K562 (cell line): ENCODE measurements around the gene CD151. TPM values are rescaled to one million over a fixed set of nuclear protein-coding genes. Genes with fewer than 3 reads are reported as not detected.

Experiments used
- ATAC-seq: fragments of 200-7000 bp; cut with Tn5 transposase; 3 replicates; pipeline ENCODE4 v1.9.1; 2020; ENCODE audit warnings: moderate library complexity
- BruUV-seq: library from RNA; stranded (reverse); fragments of 400-500 nt; replicated peaks from 2 replicates; lab custom pipeline; 2021; lab: Mats Ljungman, UMichigan
- CTCF ChIA-PET: fragments of 300-600 bp; formaldehyde crosslinking; extraction: SDS; loops from one replicate; lab custom pipeline; 2021; ENCODE audit warnings: low intra/inter-chr PET ratio; lab: Yijun Ruan, JAX
- POLR2A ChIA-PET: fragments of 300-600, 350-650 bp; sonication (Branson Sonifier 250); formaldehyde crosslinking; extraction: SDS; loops from one replicate; lab custom pipeline; 2021; ENCODE audit warnings: antibody characterized with exemption, inconsistent platforms; lab: Yijun Ruan, JAX
- DNase-seq, 4 experiments: peaks; one replicate each; pipeline versions ENCODE4 v3.0.0 to v3.0.0-alpha.2; 2011 to 2018; ENCODE audit warnings: low spot score in 3 of 4, mixed read lengths in 3 of 4; ENCODE audit errors: extremely low read depth in 1 of 4
- FAIRE-seq: peaks from 2 replicates; lab custom pipeline; 2011; peaks lifted over from hg19 to GRCh38; lab: Jason Lieb, UNC
- H2AFZ ChIP-seq: 2 replicates; pipeline ENCODE4 v1.6.0; 2011; ENCODE audit warnings: low read depth, low read length, control low read depth, inconsistent platforms
- H3K27ac ChIP-seq: fragments of 200-600 bp; 3 replicates; pipeline ENCODE4 v1.8.0; 2011; ENCODE audit warnings: low read depth, mild to moderate bottlenecking, control low read depth, inconsistent platforms, low read length, moderate library complexity, mixed read lengths; ENCODE audit errors: extremely low read depth
- H3K27me3 ChIP-seq, 2 experiments: fragments of 300-600 bp in 1 of 2; 2 replicates in 1 of 2; 3 replicates in 1 of 2; pipeline versions ENCODE4 v1.6.0 to v1.8.0; 2011; ENCODE audit warnings: inconsistent platforms in 2 of 2, low read length in 2 of 2, mild to moderate bottlenecking in 1 of 2, mixed read lengths in 1 of 2, moderate library complexity in 1 of 2; ENCODE audit not compliant: control insufficient read depth in 2 of 2, insufficient read depth in 2 of 2
- H3K36me3 ChIP-seq: fragments of 300-600 bp; 3 replicates; pipeline ENCODE4 v1.8.0; 2011; ENCODE audit warnings: mild to moderate bottlenecking, low read length, inconsistent platforms; ENCODE audit not compliant: control insufficient read depth, insufficient read depth
- H3K4me1 ChIP-seq, 2 experiments: fragments of 200-600 bp in 1 of 2; replicated peaks in 1 of 2; 2 replicates in 1 of 2; 3 replicates in 1 of 2; pipeline versions ENCODE4 v1.5.1 to v1.8.0; 2011; ENCODE audit warnings: inconsistent platforms in 2 of 2, low read length in 2 of 2, mild to moderate bottlenecking in 1 of 2, mixed read lengths in 1 of 2, moderate library complexity in 1 of 2; ENCODE audit not compliant: control insufficient read depth in 2 of 2, insufficient read depth in 2 of 2
- H3K4me2 ChIP-seq: 2 replicates; pipeline ENCODE4 v1.6.1; 2011; ENCODE audit warnings: low read length, control low read depth, inconsistent platforms, mixed read lengths; ENCODE audit not compliant: insufficient read depth
- H3K4me3 ChIP-seq: fragments of 200-600 bp; sonication (generic), shearing (Covaris generic); 2 replicates; pipeline ENCODE4 v1.5.1; 2016; ENCODE audit warnings: control low read depth, inconsistent platforms
- H3K79me2 ChIP-seq: fragments of 200-600 bp; 3 replicates; pipeline ENCODE4 v1.8.0; 2011; ENCODE audit warnings: low read length, inconsistent platforms; ENCODE audit not compliant: control insufficient read depth, insufficient read depth
- H3K9ac ChIP-seq, 2 experiments: 2 replicates each; pipeline versions ENCODE4 v1.6.0 to v1.6.1; 2011; ENCODE audit warnings: low read depth in 2 of 2, low read length in 2 of 2, control low read depth in 1 of 2, inconsistent platforms in 1 of 2, mild to moderate bottlenecking in 1 of 2, mixed read lengths in 1 of 2; ENCODE audit not compliant: insufficient read depth in 1 of 2
- H3K9me1 ChIP-seq: one replicate; pipeline ENCODE4 v1.6.0; 2011; ENCODE audit warnings: inconsistent platforms, mild to moderate bottlenecking, low read length, moderate library complexity; ENCODE audit not compliant: control insufficient read depth, insufficient read depth
- H3K9me3 ChIP-seq: replicated peaks from 2 replicates; pipeline ENCODE4 v1.5.1; 2011; ENCODE audit warnings: low read depth, low read length, inconsistent platforms; ENCODE audit not compliant: control insufficient read depth, insufficient read depth
- H4K20me1 ChIP-seq: replicated peaks from 2 replicates; pipeline ENCODE4 v1.6.1; 2011; ENCODE audit warnings: low read length, inconsistent platforms, mixed read lengths; ENCODE audit not compliant: control insufficient read depth, insufficient read depth
- GTF2E2 ChIP-seq: fragments of 200-800 bp; sonication (Bioruptor generic); IDR thresholded peaks from 2 replicates; pipeline ENCODE4 v1.6.1; 2016; ENCODE audit warnings: missing genetic modification characterization, missing compliant biosample characterization
- NRF1 ChIP-seq, 2 experiments: fragments of 450-650 bp; IDR thresholded peaks in 1 of 2; conservative IDR thresholded peaks in 1 of 2; 2 replicates each; pipeline ENCODE4 v1.6.1; 2014; ENCODE audit warnings: mild to moderate bottlenecking in 2 of 2
- POLR2G ChIP-seq: fragments of 200-400 bp; formaldehyde crosslinking; IDR thresholded peaks from 2 replicates; pipeline ENCODE4 v1.6.1; 2017; ENCODE audit warnings: low read depth, mild to moderate bottlenecking, antibody characterized with exemption, low read length, moderate library complexity
- TRIM24 ChIP-seq, 2 experiments: fragments of 450-650 bp; IDR thresholded peaks; 2 replicates each; pipeline ENCODE4 v1.6.1; 2016
- ZFP36 ChIP-seq: fragments of 150-350 bp; IDR thresholded peaks from 2 replicates; pipeline ENCODE4 v1.6.1; 2018; ENCODE audit warnings: low read length, low read depth; ENCODE audit not compliant: partially characterized antibody
- ZNF184 ChIP-seq: sonication (generic); formaldehyde crosslinking; IDR thresholded peaks from 2 replicates; pipeline ENCODE4 v1.5.0; 2020; ENCODE audit warnings: missing genetic modification reagents
- WGBS: fragments of 100-300 bp; shearing (Covaris generic); methylation state at CpG from one replicate; pipeline ENCODE4 v1.1.6; 2016; ENCODE audit warnings: low coverage, mixed read lengths; ENCODE audit not compliant: insufficient coverage; ENCODE audit errors: missing lambda C conversion rate; 5-methylcytosine and 5-hydroxymethylcytosine counted together
- in situ Hi-C: fragments of 300-500 bp; cut with MboI; formaldehyde crosslinking; loops from 4 replicates; pipeline ENCODE4 v1.15.0; 2018; ENCODE audit warnings: inconsistent platforms, mixed read lengths
- intact Hi-C: fragments of 100-400 bp; cut with micrococcal nuclease; formaldehyde crosslinking; loops from 2 replicates; pipeline ENCODE4 v1.14.2; 2022
- polyA plus RNA-seq, 8 experiments: library from polyadenylated mRNA; depleted of rRNA in 4 of 8; stranded (reverse) in 5 of 8; unstranded in 3 of 8; fragments of >200 nt; fragmentation: Nextera tagmentation in 2 of 8; fragmentation: Illumina TruSeq in 1 of 8; extraction: Ambion mirVana in 2 of 8; extraction: Trizol in 1 of 8; gene quantifications; 2 replicates each; pipeline versions ENCODE4 v1.2.1 to v1.2.3, GENCODE V29; 2011 to 2014; ENCODE audit warnings: inconsistent platforms in 1 of 8, missing spikeins in 1 of 8
- total RNA-seq, 7 experiments: library from RNA; depleted of rRNA in 6 of 7; stranded (reverse); fragments of >200 nt in 6 of 7; fragmentation: Illumina TruSeq in 2 of 7; extraction: Trizol in 2 of 7; gene quantifications; 2 replicates each; pipeline versions ENCODE4 v1.2.1 to v1.2.3, GENCODE V29; 2011 to 2021; ENCODE audit warnings: low replicate concordance in 1 of 7
- TF ChIP-seq, protein P1 (sequence below): sonication (generic); formaldehyde crosslinking; IDR thresholded peaks from 2 replicates; pipeline ENCODE4 v1.8.1; 2023; ENCODE audit warnings: mild to moderate bottlenecking, missing genetic modification reagents

Gene CD151
- total and polyA plus RNA-seq, 9 of the 15 experiments (the other 6 are each of a cell fraction or from before 2014, with no cell fraction given): 2.3 to 187 (median 140) TPM

DNA sequence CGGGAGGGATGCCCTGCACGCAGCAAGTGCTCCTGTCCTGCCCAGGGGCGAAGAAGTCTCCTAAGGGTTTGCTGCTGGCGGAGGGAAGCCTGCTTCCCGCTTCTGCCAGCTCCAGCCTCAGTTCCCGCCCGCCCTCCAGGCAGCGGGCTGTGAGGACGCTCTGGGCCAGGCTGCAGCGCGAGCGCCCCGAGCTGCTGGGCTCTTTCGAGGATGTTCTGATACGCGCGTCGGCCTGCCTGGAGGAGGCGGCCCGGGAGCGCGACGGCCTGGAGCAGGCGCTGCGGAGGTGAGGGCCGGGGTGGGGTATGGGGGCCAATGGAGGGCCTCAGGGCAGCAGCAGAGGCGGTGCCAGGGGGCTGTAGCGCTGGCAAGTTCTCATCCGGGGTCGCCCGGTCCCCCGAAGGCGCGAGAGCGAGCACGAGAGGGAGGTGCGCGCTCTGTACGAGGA, 2.9 kb upstream of the CD151 start:
- intact Hi-C loops: no loop called here

More for the DNA sequence above, 2.9 kb upstream of the CD151 start:
- 97% methylated on average over 29 of the region's 39 CpGs for WGBS
- H3K9ac ChIP-seq: no peak overlapping the region
- BruUV-seq: no TSS peak
- H3K4me1 ChIP-seq: peaks cover 33 to 96% of the 10 kb centered on the region in 2 experiments
- peaks cover 32% of the 10 kb centered on the region for H3K79me2 ChIP-seq
- FAIRE-seq: no peak
- peaks cover 5% of the 10 kb centered on the region for H3K9me1 ChIP-seq
- ChIA-PET POLR2A (interaction anchor here (0.9 to 3.2 kb wide), 4 partner anchors 11 to 20 kb away, joined by 4 to 13 read pairs (median 6); partner anchors contain the start of genes PNPLA2 and RPLP2), CTCF (no interaction called here)
- peaks cover 20% of the 10 kb centered on the region; the same call in 1 of the 3 replicates for H3K36me3 ChIP-seq
- no peaks in the 10 kb centered on the region for H3K27me3 ChIP-seq
- no peak for DNase-seq
- H3K27ac ChIP-seq: no peak overlapping the region
- in situ Hi-C loops: no loop called here
- no peak overlapping the region for H3K4me3 ChIP-seq
- H4K20me1 ChIP-seq: peaks cover 7% of the 10 kb centered on the region
- H3K4me2 ChIP-seq: no peak overlapping the region
- no peak for TF ChIP-seq ZNF184 (CRISPR knock-in tag)
- TF ChIP-seq POLR2G: peak; percentile 15; the same call in 1 of the 2 replicates
- no peak for TF ChIP-seq TRIM24 (IDR thresholded peaks at IDR 0.05)
- no peak for TF ChIP-seq GTF2E2 (tag)
- TF ChIP-seq, protein P1, sequence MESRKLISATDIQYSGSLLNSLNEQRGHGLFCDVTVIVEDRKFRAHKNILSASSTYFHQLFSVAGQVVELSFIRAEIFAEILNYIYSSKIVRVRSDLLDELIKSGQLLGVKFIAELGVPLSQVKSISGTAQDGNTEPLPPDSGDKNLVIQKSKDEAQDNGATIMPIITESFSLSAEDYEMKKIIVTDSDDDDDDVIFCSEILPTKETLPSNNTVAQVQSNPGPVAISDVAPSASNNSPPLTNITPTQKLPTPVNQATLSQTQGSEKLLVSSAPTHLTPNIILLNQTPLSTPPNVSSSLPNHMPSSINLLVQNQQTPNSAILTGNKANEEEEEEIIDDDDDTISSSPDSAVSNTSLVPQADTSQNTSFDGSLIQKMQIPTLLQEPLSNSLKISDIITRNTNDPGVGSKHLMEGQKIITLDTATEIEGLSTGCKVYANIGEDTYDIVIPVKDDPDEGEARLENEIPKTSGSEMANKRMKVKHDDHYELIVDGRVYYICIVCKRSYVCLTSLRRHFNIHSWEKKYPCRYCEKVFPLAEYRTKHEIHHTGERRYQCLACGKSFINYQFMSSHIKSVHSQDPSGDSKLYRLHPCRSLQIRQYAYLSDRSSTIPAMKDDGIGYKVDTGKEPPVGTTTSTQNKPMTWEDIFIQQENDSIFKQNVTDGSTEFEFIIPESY (CRISPR knock-in tag): peak; percentile 95
- no peak for TF ChIP-seq NRF1 (conservative IDR thresholded peaks at IDR 0.05 in 1 of 2, IDR thresholded peaks at IDR 0.05 in 1 of 2)
- peak; percentile 5 for TF ChIP-seq ZFP36
- TF ChIP-seq, all 486 proteins: peak for 3
- Histone ChIP-seq H2AFZ (no peak overlapping the region), H3K9me3 (no peaks in the 10 kb centered on the region)
- no peak for ATAC-seq
